K562 treated with DMSO at 1 percent for 24 hours (cell line): ENCODE measurements around the gene TMEM120A. TPM values are rescaled to one million over a fixed set of nuclear protein-coding genes. Genes with fewer than 3 reads are reported as not detected.

Source experiments
- total RNA-seq: library from RNA; unstranded; fragments of 300-600 nt; gene quantifications from 2 replicates; pipeline ENCODE4 v1.2.3, GENCODE V29; 2022; ENCODE audit warnings: low read depth; ENCODE audit not compliant: insufficient read depth

Gene TMEM120A
- total RNA-seq, result 57.3 TPM in 2 replicates

DNA sequence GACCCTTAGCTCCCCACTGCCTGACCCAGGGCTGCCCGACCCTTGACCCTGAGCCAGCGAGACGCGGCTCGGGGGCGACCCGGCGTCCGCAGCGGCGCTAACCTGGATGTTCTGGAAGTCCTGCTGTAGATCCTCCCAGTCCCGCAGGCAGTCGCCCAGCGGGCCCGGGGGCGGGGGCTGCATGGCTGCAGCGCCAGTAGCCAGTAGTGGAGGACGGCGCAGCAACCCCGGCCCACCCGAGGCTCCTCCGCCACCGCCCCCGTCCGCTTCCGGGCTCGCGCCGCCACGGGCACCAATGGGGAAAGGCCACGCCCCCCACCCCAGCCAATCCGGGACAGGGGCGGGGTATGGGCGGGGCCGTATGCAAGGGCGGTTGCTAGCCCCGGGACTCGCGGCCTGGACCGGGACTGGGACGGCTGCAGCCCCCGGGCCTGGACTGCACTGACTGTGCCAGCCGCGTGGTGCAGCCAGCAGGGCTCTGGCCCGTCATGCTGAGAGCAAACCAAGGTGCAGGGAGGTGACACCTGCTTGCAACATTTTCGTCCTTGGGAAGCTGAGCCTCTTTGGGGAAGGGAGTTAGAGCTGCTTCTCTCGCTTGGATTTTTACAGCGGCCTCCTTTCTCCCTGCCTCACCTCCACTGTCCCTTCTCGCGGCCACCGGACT, at the start of gene TMEM120A:
Gene TMEM120A, minus strand, starts transcription at position 208 of the 664 bp plus-strand sequence. Its CDS starts 25 bp downstream, at position 183.

Other genes starting within 250 kb of the TMEM120A start
- 1.6 and 3.0 TPM in 2 replicates for gene CCL26, start 222.4 kb downstream of the TMEM120A start, total RNA-seq
- gene CCL24, start 180.8 kb downstream of the TMEM120A start, total RNA-seq, result 1.3 TPM in 1 of 2 replicates, not detected in the other
- gene RHBDD2, start 115.6 kb downstream of the TMEM120A start, total RNA-seq, result 141 and 153 TPM in 2 replicates
- 236 and 249 TPM in 2 replicates for gene POR, start 79.4 kb downstream of the TMEM120A start, total RNA-seq
- gene STYXL1, start 53.4 kb upstream of the TMEM120A start, total RNA-seq, result 63.2 and 67.7 TPM in 2 replicates
- 330 and 337 TPM in 2 replicates for gene MDH2, start 53.5 kb upstream of the TMEM120A start, total RNA-seq
- gene SRRM3, start 207.3 kb upstream of the TMEM120A start, total RNA-seq, result 0.94 and 1.1 TPM in 2 replicates